OCI-LY1 (cell line): Measurements from ENCODE around the gene SMOC2.

Source experiments
- H2AFZ ChIP-seq: fragments of 200-600 bp; sonication (generic), shearing (Covaris generic); 2 replicates; pipeline ENCODE4 v1.6.0; 2014; ENCODE audit warnings: antibody characterized with exemption, mild to moderate bottlenecking, low read length
- H3F3A ChIP-seq: fragments of 200-600 bp; sonication (generic), shearing (Covaris generic); 2 replicates; pipeline ENCODE4 v1.6.0; 2014; ENCODE audit warnings: mild to moderate bottlenecking, antibody characterized with exemption, low read length, moderate library complexity; ENCODE audit not compliant: insufficient read depth
- H3K27ac ChIP-seq: fragments of 200-600 bp; sonication (generic); 2 replicates; pipeline ENCODE4 v1.5.1; 2014; ENCODE audit warnings: low read length, mixed run types, mild to moderate bottlenecking, low read depth; ENCODE audit not compliant: poor library complexity, severe bottlenecking
- H3K27me3 ChIP-seq: fragments of 200-600 bp; sonication (generic); 2 replicates; pipeline ENCODE4 v1.6.0; 2014; ENCODE audit warnings: antibody characterized with exemption, mild to moderate bottlenecking, low read length, moderate library complexity; ENCODE audit not compliant: insufficient read depth
- H3K36me3 ChIP-seq: fragments of 200-600 bp; sonication (generic); 2 replicates; pipeline ENCODE4 v1.6.1; 2014; ENCODE audit warnings: mild to moderate bottlenecking, antibody characterized with exemption, low read length, moderate library complexity, mixed read lengths; ENCODE audit not compliant: insufficient read depth
- H3K4me1 ChIP-seq: fragments of 200-600 bp; sonication (generic); 2 replicates; pipeline ENCODE4 v1.5.1; 2014; ENCODE audit warnings: mild to moderate bottlenecking, low read length, moderate library complexity; ENCODE audit not compliant: insufficient read depth, severe bottlenecking
- H3K4me2 ChIP-seq: fragments of 200-600 bp; sonication (generic), shearing (Covaris generic); 2 replicates; pipeline ENCODE4 v1.6.1; 2014; ENCODE audit warnings: low read length
- H3K4me3 ChIP-seq: fragments of 200-600 bp; sonication (generic); 2 replicates; pipeline ENCODE4 v1.5.1; 2014; ENCODE audit warnings: low read length, low read depth, mild to moderate bottlenecking, mixed read lengths; ENCODE audit not compliant: poor library complexity, severe bottlenecking
- H3K79me2 ChIP-seq: fragments of 200-600 bp; shearing (Covaris generic); 2 replicates; pipeline ENCODE4 v1.6.1; 2016; ENCODE audit warnings: mixed run types, low read length, mixed read lengths; ENCODE audit not compliant: insufficient read depth
- H3K9ac ChIP-seq: fragments of 200-600 bp; sonication (generic), shearing (Covaris generic); 2 replicates; pipeline ENCODE4 v1.6.1; 2014; ENCODE audit warnings: mild to moderate bottlenecking, low read length, mixed read lengths
- H3K9me2 ChIP-seq: fragments of 200-600 bp; sonication (generic), shearing (Covaris generic); 2 replicates; pipeline ENCODE4 v1.6.1; 2014; ENCODE audit warnings: low read depth, mild to moderate bottlenecking, low read length, mixed read lengths
- H3K9me3 ChIP-seq: fragments of 200-600 bp; shearing (Covaris generic); 2 replicates; pipeline ENCODE4 v1.6.1; 2014; ENCODE audit warnings: low read length, mixed read lengths
- H4K20me1 ChIP-seq: fragments of 200-600 bp; sonication (generic), shearing (Covaris generic); 2 replicates; pipeline ENCODE4 v1.6.0; 2016; ENCODE audit warnings: mild to moderate bottlenecking, low read length; ENCODE audit not compliant: insufficient read depth
- CTCF ChIP-seq: fragments of 200-600 bp; sonication (generic), shearing (Covaris generic); IDR thresholded peaks from 2 replicates; pipeline ENCODE4 v1.5.1; 2017; ENCODE audit warnings: mild to moderate bottlenecking, antibody characterized with exemption, low read length, moderate library complexity, mixed read lengths
- EZH2 ChIP-seq: fragments of 200-600 bp; sonication (generic), shearing (Covaris generic); IDR thresholded peaks from 2 replicates; pipeline ENCODE4 v1.8.0; 2017; ENCODE audit warnings: borderline replicate concordance, mixed run types, mild to moderate bottlenecking, antibody characterized with exemption, low read length, moderate library complexity, mixed read lengths

Gene SMOC2

GRCh38 chr6:168410554-168411011, 30.4 kb upstream of the SMOC2 start:
- no peak overlapping the region for H3K27ac ChIP-seq
- no peaks in the 10 kb centered on the region for H3K79me2 ChIP-seq
- H3K4me2 ChIP-seq, result no peak overlapping the region
- peaks cover 3% of the 10 kb centered on the region; the same call in 1 of the 2 replicates for H3K27me3 ChIP-seq
- no peaks in the 10 kb centered on the region for H3K9me2 ChIP-seq
- H3F3A ChIP-seq, result no peaks in the 10 kb centered on the region
- H2AFZ ChIP-seq, result no peak overlapping the region
- no peak for TF ChIP-seq CTCF
- TF ChIP-seq EZH2, result no peak
- H3K4me3 ChIP-seq, result no peak overlapping the region
- H3K9ac ChIP-seq, result no peak overlapping the region
- H3K36me3 ChIP-seq, result no peaks in the 10 kb centered on the region
- H3K9me3 ChIP-seq, result no peaks in the 10 kb centered on the region
- H4K20me1 ChIP-seq, result no peaks in the 10 kb centered on the region
- no peaks in the 10 kb centered on the region for H3K4me1 ChIP-seq

- peaks cover 3% of the 10 kb centered on the region; the same call in 1 of the 2 replicates for H3K27me3 ChIP-seq
- no peaks in the 10 kb centered on the region for H3K9me2 ChIP-seq
- H3K4me2 ChIP-seq, result no peak overlapping the region
- no peaks in the 10 kb centered on the region for H3K36me3 ChIP-seq
- no peaks in the 10 kb centered on the region for H3K9me3 ChIP-seq
- H3K4me1 ChIP-seq, result no peaks in the 10 kb centered on the region
- no peak overlapping the region for H3K4me3 ChIP-seq
- H2AFZ ChIP-seq, result no peak overlapping the region
- no peaks in the 10 kb centered on the region for H3K79me2 ChIP-seq
- H3F3A ChIP-seq, result no peaks in the 10 kb centered on the region
- no peak overlapping the region for H3K9ac ChIP-seq
- TF ChIP-seq CTCF (no peak), EZH2 (no peak)
- no peaks in the 10 kb centered on the region for H4K20me1 ChIP-seq
- no peak overlapping the region for H3K27ac ChIP-seq
Observed at GRCh38 chr6:168411130-168411529, 29.9 kb upstream of the SMOC2 start.

- Histone ChIP-seq H3K9me3 (no peaks in the 10 kb centered on the region), H3K4me1 (no peaks in the 10 kb centered on the region), H3K27ac (no peak overlapping the region), H3K79me2 (no peaks in the 10 kb centered on the region), H3K9ac (no peak overlapping the region), H3K27me3 (peaks cover 3% of the 10 kb centered on the region; the same call in 1 of the 2 replicates), H4K20me1 (no peaks in the 10 kb centered on the region), H3F3A (no peaks in the 10 kb centered on the region), H3K36me3 (no peaks in the 10 kb centered on the region), H3K4me2 (no peak overlapping the region), H3K4me3 (no peak overlapping the region), H2AFZ (no peak overlapping the region), H3K9me2 (no peaks in the 10 kb centered on the region)
- no peak for TF ChIP-seq CTCF
Observed at GRCh38 chr6:168411793-168412192, 29.2 kb upstream of the SMOC2 start.
